Stimulated activated CD4-positive, alpha-beta T cell treated with anti-CD3 and anti-CD28 coated beads, TNF-alpha, amount 100 ng/mL, for 4 hours (primary cell): Measurements from ENCODE around the gene SERGEF.

Experiments
- DNase-seq, 3 experiments: peaks; one replicate each; pipeline ENCODE4 v3.0.0-alpha.2; 2020; ENCODE audit warnings: low read depth in 3 of 3

SERGEF gene

GRCh38 chr11:17813391-17814059 lies 199.3 kb downstream of the SERGEF start:
- DNase-seq: no peak

- DNase-seq: no peak
These were observed 200.0 kb downstream of the SERGEF start for GRCh38 chr11:17812865-17813187.

DNA sequence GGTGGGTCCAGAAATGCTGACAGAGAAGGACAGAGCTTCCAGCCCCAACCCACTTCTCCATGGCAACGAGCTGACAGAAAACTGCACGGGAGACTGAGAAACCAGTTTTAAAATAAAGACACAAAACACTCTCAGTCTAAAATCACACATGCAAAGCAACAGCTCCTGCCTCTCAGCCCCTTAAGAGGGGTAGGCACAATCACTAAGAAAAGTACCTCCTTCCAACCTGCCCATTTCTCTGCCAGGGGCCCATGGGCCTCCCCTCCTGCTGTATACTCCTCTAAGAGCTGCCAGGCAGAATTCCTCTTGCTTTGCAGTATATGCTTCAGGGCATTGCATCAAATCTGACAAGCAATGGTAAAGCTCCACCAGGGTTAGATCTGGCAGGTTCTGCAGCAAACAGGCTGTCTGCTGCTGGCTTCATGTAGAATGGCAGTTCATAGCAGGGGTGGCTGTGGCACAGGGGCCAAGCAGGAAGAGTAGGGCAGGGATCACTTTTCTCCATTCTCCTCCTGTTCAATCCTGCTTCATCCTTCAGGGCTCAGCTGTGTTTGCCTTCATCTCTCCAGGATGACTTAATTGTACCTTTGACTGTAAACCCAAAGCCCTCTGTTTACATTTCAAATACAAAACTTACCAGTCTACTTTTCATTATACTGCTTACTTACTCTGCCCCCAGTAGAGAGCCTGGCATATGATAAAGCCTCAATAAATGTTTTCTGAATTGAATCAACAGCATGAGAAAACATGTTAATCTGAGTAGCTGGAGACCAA lies 200.6 kb downstream of the SERGEF start:
- no peak for DNase-seq

GRCh38 chr11:17811352-17811751 lies 201.5 kb downstream of the SERGEF start:
- no peak for DNase-seq

DNA sequence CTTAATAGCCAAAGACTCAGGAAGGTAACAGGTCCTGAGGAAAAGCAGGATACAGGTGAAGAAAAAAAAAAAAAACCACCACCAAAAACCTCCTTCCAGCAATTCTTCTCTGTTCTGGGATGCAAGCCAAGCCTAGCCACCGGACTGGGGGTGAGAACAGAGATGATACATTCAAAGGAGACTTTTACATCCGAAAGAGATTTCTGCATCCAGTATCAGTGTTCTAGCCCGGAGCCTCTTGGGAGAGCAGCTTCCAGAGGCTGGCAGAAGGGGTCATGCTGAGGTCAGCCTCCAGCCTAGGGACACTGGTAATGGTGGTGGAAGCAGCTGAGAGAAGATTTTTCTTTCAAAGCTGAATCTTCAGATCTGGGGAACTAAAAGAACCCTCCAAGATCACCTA lies 202.1 kb downstream of the SERGEF start:
- no peak for DNase-seq

DNA sequence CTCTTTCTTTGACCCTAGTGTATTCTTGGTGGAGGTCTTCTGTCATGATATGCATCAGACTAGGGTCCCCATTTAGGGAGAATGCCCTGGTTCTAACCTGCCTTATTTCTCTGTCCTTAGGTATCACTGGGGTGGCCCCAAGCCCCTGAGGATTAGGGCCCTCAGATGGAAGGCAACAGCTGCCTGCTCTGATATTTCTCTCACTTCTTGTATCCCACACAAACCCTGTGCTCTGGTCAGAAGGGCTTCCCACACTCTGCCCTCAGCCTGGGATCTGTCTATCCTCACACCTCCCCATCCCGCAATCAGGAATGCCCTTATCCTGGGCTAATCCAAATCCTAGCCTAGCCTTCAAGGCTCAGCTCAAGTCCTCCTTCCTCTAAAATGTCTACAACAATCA lies 202.8 kb downstream of the SERGEF start:
- no peak for DNase-seq

- no peak for DNase-seq
These were observed 205.8 kb downstream of the SERGEF start for GRCh38 chr11:17807034-17807433.

DNA sequence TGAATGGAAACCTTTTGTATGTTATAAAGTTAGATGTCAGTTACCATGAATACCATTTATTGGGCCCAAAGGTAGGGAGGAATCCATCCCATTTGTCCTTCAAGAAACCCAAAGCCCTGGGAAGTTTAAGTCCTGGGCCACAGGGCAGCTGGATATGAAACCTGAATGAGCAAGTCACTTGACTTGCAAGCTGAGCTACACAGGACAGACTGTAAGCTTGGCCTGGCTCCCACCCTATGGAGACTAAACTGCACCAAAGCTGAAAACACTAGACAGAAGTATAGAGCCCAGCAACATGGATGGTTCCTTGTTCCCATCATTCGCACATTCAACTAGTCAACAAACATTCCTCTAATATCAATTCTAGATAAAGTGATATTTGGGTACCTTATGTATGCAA lies 207.0 kb downstream of the SERGEF start:
- no peak for DNase-seq

DNA sequence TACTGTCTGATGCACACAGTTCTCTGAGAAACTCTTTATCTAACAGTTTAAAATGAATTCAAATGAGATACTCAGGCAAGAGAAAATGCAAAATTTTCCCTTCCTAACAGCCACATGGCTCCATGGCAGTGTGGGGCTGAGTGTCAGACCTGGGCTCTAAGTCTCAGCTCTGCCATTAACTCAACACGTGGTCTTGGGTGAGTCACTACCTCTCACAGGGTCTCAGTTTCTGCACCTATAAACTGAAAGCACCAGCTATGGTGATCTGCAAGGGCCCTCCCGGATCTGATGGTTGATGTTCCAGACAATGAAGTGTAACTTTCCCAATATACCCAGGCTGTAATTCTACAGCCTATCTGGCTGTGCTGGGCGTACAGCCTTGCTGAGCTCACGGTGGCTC lies 207.8 kb downstream of the SERGEF start:
- no peak for DNase-seq

DNA sequence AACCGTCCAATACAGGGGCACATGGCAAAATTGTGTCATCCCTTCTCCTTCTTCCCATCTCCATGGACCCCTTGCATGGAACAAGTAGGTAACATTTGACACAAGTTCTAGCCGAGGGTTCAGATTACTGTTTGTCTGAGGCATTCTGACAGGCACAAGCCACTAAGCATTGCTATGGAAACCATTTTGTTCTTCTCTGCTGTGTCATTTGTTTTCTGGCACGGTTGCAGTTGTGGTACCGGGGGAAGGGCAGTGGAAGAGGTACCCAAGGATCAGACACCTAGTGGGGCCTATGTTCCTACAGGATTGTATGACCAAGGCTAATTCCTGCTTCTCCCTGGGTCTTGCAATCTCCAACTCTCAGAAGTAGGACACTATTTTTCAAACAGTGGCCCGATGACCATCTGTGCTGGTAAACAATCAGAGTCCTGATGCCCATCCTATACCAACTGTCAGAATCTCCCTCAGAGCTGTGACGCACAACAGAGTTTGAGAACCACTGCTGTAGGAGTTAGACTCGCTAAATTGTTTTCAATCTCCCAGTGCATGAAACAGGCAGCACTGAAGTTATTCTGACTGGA lies 209.0 kb downstream of the SERGEF start:
- no peak for DNase-seq

DNA sequence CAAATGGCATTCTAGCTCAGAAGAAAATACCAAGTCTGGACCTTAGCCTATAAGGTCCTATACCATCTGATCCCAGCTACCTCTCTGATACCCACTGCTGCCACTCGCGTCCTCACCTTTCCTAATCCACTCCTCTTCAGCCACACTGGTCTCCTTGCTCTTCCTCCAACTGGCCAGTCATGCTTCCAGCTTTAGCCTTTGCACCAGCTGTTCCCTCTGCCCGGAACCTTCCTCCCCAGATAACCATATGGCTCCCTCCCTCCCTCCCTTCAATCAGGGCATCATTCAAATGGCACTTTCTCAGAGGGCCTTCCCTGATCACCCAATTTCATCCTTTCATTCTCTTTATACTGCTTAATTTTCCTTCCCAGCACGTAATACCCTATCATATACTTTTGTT lies 210.4 kb downstream of the SERGEF start:
- DNase-seq: no peak

GRCh38 chr11:17801166-17801565 lies 211.7 kb downstream of the SERGEF start:
- no peak for DNase-seq

DNA sequence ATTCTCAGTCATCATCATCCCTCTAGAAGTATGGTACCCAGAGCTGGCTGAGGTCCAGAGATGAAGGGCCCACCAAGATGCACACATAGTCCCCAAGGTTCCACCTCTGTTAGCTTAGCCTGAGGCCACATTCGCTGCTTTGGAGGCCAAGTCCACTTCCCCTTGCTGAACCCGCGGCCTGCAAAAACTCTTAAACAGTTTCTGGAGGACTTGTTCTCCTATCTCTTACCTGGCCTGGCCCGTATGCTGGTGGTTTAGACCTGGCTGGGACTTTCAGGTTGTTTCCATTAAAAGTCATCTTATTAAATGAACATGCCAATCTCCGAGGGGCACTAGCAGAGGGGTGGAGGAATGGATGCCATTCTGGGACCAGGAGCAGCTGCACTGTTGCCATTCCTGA lies 213.7 kb downstream of the SERGEF start:
- no peak for DNase-seq

- no peak for DNase-seq
These were observed 214.1 kb downstream of the SERGEF start for GRCh38 chr11:17798716-17799115.

DNA sequence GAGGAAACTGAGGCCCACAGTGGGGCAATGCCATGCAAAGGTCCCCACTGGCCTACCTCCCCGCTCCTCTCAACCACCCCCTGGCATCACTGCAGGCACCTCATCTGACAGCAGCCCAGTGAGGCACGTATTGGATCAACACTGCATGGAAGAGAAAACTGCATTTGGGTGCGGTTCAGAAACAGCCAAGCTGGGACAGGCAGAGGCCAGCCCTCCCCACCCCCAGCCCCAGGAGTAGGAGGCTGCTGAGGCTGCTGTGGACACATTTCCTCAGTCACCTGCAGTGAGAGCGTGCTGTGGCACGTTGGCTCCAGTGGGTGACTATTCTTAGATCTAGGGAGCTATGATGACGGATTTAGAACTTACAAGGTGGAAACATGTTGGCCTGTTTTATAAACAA lies 214.6 kb downstream of the SERGEF start:
- DNase-seq: no peak

- DNase-seq: no peak
These were observed 216.7 kb downstream of the SERGEF start for GRCh38 chr11:17796154-17796553.

- DNase-seq: no peak
These were observed 217.9 kb downstream of the SERGEF start for GRCh38 chr11:17794981-17795380.

GRCh38 chr11:17793642-17794170 lies 219.1 kb downstream of the SERGEF start:
- DNase-seq: no peak

GRCh38 chr11:17792161-17792560 lies 220.7 kb downstream of the SERGEF start:
- DNase-seq: no peak

DNA sequence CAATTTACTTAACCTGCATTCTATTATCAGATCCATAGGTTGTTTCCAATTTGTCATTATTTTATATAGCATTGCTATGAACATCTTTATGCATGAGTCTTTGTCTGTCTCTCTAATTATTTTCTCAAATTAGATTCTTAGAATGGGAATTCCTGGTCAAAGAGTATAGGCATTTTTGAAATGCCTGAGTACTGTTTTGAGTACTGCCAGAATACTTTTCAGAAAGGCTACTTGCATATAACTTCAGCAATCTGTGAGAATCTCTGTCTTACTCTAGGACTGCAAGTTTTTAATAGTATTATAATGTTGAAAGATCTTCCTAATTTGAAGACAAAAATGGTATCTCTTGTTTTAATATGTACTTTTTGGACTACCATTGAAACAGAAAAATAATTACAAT lies 221.7 kb downstream of the SERGEF start:
- DNase-seq: no peak

DNA sequence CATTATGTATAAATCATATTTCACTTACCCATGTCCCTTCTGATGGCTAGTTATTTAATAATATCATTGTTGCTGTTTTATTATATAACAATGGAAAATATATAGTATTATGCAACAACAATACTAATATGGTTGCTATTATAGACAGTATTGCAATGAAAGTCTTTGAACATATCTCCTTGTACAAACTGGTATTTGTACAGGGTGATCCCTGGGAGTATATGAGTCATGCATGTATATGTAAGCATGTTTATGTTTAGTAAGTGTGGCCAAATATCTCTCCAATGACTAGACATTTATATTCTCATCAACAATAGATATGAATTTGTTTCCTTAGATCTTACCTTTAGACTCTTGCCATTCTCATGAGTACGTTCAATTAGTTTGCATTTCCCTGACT lies 222.4 kb downstream of the SERGEF start:
- DNase-seq: no peak

- no peak for DNase-seq
These were observed 224.8 kb downstream of the SERGEF start for GRCh38 chr11:17788084-17788483.
